Hepatocyte (in vitro differentiated cells): ENCODE measurements around the gene RBM14. TPM values are rescaled to one million over a fixed set of nuclear protein-coding genes. Genes with fewer than 3 reads are reported as not detected.
A peak's percentile ranks its signal among the peaks of the same experiment; 100 is the strongest.

Experiments
- DNase-seq: peaks from one replicate; pipeline ENCODE4 v3.0.0-alpha.2; 2016; ENCODE audit warnings: low spot score
- H2AFZ ChIP-seq: fragments of 200-600 bp; sonication (generic); 2 replicates; pipeline ENCODE4 v1.6.0; 2016; ENCODE audit warnings: antibody characterized with exemption, mild to moderate bottlenecking
- H3K27ac ChIP-seq: fragments of 200-600 bp; sonication (generic); 2 replicates; pipeline ENCODE4 v1.5.1; 2016; ENCODE audit warnings: mild to moderate bottlenecking
- H3K27me3 ChIP-seq: fragments of 200-600 bp; sonication (generic); 2 replicates; pipeline ENCODE4 v1.6.1; 2016
- H3K36me3 ChIP-seq: fragments of 200-600 bp; sonication (generic); replicated peaks from 2 replicates; pipeline ENCODE4 v1.5.1; 2016; ENCODE audit warnings: low read depth; ENCODE audit not compliant: insufficient read depth
- H3K4me1 ChIP-seq: fragments of 200-600 bp; sonication (generic); 2 replicates; pipeline ENCODE4 v1.5.1; 2016; ENCODE audit warnings: mild to moderate bottlenecking, moderate library complexity; ENCODE audit not compliant: insufficient read depth
- H3K4me2 ChIP-seq: fragments of 200-600 bp; sonication (generic); 2 replicates; pipeline ENCODE4 v1.6.0; 2016
- H3K4me3 ChIP-seq: fragments of 200-600 bp; sonication (generic); 2 replicates; pipeline ENCODE4 v1.5.1; 2016; ENCODE audit warnings: mild to moderate bottlenecking
- H3K79me2 ChIP-seq: fragments of 200-600 bp; sonication (generic); 2 replicates; pipeline ENCODE4 v1.6.0; 2017; ENCODE audit warnings: mild to moderate bottlenecking
- H3K9me2 ChIP-seq: fragments of 200-600 bp; sonication (generic); replicated peaks from 2 replicates; pipeline ENCODE4 v1.6.0; 2017; ENCODE audit warnings: mild to moderate bottlenecking; ENCODE audit not compliant: insufficient read depth
- H3K9me3 ChIP-seq: fragments of 200-600 bp; sonication (generic); 2 replicates; pipeline ENCODE4 v1.5.1; 2016; ENCODE audit warnings: low read depth, mild to moderate bottlenecking
- H4K20me1 ChIP-seq: fragments of 200-600 bp; sonication (generic); 2 replicates; pipeline ENCODE4 v1.6.0; 2016; ENCODE audit warnings: mild to moderate bottlenecking; ENCODE audit not compliant: insufficient read depth, poor library complexity, severe bottlenecking
- EZH2 ChIP-seq: fragments of 200-600 bp; sonication (generic); IDR thresholded peaks from 2 replicates; pipeline ENCODE4 v1.6.1; 2016; ENCODE audit warnings: antibody characterized with exemption, mild to moderate bottlenecking, borderline replicate concordance
- EZH2phosphoT487 ChIP-seq: fragments of 200-600 bp; sonication (generic); IDR thresholded peaks from one replicate; pipeline ENCODE4 v1.6.1; 2018; ENCODE audit warnings: antibody characterized with exemption, mild to moderate bottlenecking, low read depth, moderate library complexity; ENCODE audit not compliant: unreplicated experiment, severe bottlenecking
- WGBS: methylation state at CpG from one replicate; pipeline ENCODE4 v1.1.6; 2016; ENCODE audit warnings: low lambda C conversion rate; ENCODE audit errors: missing lambda C conversion rate; 5-methylcytosine and 5-hydroxymethylcytosine counted together
- polyA plus RNA-seq: library from polyadenylated mRNA; unstranded; fragments of >200 nt; fragmentation: Nextera tagmentation; extraction: Ambion mirVana; gene quantifications from 2 replicates; pipeline ENCODE4 v1.2.1, GENCODE V29; 2016
- total RNA-seq: library from RNA; depleted of rRNA; stranded (reverse); fragments of >200 nt; gene quantifications from 2 replicates; pipeline ENCODE4 v1.2.3, GENCODE V29; 2014
- TF ChIP-seq, protein P1 (sequence below): fragments of 200-600 bp; sonication (generic); IDR thresholded peaks from 2 replicates; pipeline ENCODE4 v1.5.1; 2016; ENCODE audit warnings: antibody characterized with exemption, mild to moderate bottlenecking; ENCODE audit not compliant: poor library complexity

RBM14 gene
- total and polyA plus RNA-seq, 2 experiments from 2014 or later, result 29.5 to 70.7 TPM

DNA sequence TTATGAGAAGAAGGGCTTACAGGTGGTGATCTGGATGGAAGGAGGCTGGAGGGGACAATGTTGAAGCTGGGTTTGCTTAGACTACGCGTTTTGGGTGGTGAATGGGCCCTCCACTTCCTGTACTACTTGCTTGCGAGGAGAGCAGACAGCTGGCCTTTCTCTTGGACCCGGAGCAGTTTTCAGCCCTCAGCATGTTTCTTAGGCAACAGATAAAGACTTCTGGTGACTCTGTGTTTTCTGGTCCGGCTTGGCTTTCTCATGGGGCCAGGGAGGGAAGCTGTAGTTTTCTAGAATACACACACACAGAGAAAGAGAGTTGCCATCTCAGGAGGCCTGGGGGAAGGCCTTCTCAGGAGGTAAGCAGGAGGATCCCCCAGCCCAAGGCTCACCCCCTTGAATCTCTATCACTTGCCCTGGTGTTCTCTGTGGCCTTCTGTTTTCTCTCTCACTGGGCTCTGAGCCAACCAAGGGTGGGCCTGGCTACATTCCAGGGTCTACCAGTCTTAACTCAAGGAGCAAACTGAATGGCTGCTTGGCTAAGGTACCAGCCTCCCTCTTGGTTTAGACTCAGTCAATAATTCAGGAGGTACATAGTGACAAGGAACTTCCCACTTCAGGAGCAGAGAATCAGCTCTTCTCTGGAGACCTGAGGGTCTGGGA lies 21.1 kb upstream of the RBM14 start:
- DNase-seq, result peak; percentile 38
- TF ChIP-seq EZH2phosphoT487 (no peak), EZH2 (no peak)
- TF ChIP-seq, protein P1, sequence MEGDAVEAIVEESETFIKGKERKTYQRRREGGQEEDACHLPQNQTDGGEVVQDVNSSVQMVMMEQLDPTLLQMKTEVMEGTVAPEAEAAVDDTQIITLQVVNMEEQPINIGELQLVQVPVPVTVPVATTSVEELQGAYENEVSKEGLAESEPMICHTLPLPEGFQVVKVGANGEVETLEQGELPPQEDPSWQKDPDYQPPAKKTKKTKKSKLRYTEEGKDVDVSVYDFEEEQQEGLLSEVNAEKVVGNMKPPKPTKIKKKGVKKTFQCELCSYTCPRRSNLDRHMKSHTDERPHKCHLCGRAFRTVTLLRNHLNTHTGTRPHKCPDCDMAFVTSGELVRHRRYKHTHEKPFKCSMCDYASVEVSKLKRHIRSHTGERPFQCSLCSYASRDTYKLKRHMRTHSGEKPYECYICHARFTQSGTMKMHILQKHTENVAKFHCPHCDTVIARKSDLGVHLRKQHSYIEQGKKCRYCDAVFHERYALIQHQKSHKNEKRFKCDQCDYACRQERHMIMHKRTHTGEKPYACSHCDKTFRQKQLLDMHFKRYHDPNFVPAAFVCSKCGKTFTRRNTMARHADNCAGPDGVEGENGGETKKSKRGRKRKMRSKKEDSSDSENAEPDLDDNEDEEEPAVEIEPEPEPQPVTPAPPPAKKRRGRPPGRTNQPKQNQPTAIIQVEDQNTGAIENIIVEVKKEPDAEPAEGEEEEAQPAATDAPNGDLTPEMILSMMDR, result no peak
- 52% methylated on average over 5 of the region's 5 CpGs for WGBS
- Histone ChIP-seq H3K79me2 (peaks cover 36% of the 10 kb centered on the region), H3K36me3 (no peaks in the 10 kb centered on the region), H3K9me2 (no peaks in the 10 kb centered on the region), H3K27me3 (no peaks in the 10 kb centered on the region), H3K4me1 (peaks cover 18% of the 10 kb centered on the region), H3K9me3 (no peaks in the 10 kb centered on the region), H3K27ac (peak overlapping the region; percentile 83), H3K4me2 (peak overlapping the region; percentile 91), H4K20me1 (no peaks in the 10 kb centered on the region), H2AFZ (no peak overlapping the region), H3K4me3 (no peak overlapping the region)

DNA sequence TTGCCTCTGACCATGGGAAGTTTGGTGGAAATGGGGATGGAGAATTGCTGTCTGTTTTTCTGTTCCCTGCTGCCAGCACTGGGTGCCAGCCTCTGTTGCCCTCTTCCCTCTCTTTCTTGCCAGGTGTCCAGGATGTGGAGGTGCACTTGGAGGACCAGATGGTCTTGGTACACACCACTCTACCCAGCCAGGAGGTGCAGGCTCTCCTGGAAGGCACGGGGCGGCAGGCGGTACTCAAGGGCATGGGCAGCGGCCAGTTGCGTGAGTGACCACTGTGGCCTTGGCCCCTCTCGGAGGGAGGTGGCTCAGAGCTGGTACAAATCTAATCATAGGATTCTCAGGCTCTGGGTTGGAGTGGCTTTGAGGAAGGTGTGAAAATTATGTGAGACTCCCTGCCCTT lies 17.4 kb upstream of the RBM14 start:
- no peak for DNase-seq
- Histone ChIP-seq H2AFZ (no peak overlapping the region), H3K4me2 (no peak overlapping the region), H3K36me3 (no peaks in the 10 kb centered on the region), H3K4me3 (no peak overlapping the region), H3K9me2 (no peaks in the 10 kb centered on the region), H3K4me1 (peaks cover 10% of the 10 kb centered on the region), H3K9me3 (no peaks in the 10 kb centered on the region), H3K79me2 (peaks cover 19% of the 10 kb centered on the region), H3K27me3 (no peaks in the 10 kb centered on the region), H4K20me1 (no peaks in the 10 kb centered on the region), H3K27ac (no peak overlapping the region)
- WGBS, result 97% methylated on average over 6 of the region's 6 CpGs
- TF ChIP-seq EZH2 (no peak), EZH2phosphoT487 (no peak)
- TF ChIP-seq, protein P1, result no peak

DNA sequence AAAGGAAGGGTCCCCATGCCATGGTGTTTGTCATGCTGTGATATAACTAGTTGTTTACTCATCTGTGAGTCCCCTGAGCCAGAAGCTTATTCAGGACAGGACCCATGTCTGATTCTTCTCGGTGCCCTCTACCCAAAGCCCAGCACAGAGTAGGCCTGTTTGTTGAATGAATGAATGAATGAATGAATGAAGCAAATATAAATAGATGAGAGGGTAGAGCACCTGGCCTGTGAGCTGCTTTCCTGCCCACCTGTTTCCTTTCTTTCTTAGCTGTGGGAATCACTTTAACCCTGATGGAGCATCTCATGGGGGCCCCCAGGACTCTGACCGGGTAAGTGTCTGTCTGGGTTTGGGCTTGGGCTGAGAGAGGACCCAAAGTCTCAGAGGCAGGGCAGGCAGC lies 16.2 kb upstream of the RBM14 start:
- H4K20me1 ChIP-seq, result no peaks in the 10 kb centered on the region
- DNase-seq, result no peak
- H3K36me3 ChIP-seq, result no peaks in the 10 kb centered on the region
- H3K79me2 ChIP-seq, result peaks cover 15% of the 10 kb centered on the region
- H3K27ac ChIP-seq, result no peak overlapping the region
- H2AFZ ChIP-seq, result no peak overlapping the region
- H3K4me1 ChIP-seq, result peaks cover 10% of the 10 kb centered on the region
- no peaks in the 10 kb centered on the region for H3K9me3 ChIP-seq
- no peak overlapping the region for H3K4me3 ChIP-seq
- H3K9me2 ChIP-seq, result no peaks in the 10 kb centered on the region
- no peak overlapping the region for H3K4me2 ChIP-seq
- 80% methylated on average over 2 of the region's 2 CpGs for WGBS
- TF ChIP-seq EZH2phosphoT487 (no peak), EZH2 (no peak)
- TF ChIP-seq, protein P1, result no peak
- H3K27me3 ChIP-seq, result no peaks in the 10 kb centered on the region
